Measurements from ENCODE around the gene TPRKB. TPM values are rescaled to one million over a fixed set of nuclear protein-coding genes. Genes with fewer than 3 reads are reported as not detected.
"Not testable (repeated sequence)": the region's sequence is repeated elsewhere in the genome, so short reads cannot be mapped to it uniquely, and the experiment has no call there.

Gene TPRKB
- total RNA-seq, 2 donors from 2014 or later: 30.1 to 30.3 TPM

DNA sequence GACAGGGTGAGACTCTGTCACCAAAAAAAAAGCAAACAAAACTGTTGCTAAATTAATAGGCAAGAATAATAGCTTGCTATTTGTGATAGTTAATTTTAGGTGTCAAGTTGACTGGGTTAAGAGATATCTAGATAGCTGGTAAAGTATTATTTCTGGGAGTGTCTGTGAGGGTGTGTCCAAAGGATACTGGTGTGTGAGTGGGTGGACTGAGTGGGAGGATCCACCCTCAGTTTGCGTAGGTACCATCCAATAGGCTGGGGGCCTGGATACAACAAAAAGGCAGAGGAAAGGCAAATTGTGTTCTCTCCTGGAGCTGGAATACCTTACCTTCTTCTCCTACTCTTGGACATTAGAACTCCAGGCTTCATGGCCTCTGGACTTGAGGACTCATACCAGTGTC, 27.8 kb upstream of the TPRKB start:
- H3K27ac Mint-ChIP-seq: no peak overlapping the region

GRCh38 chr2:73762571-73762970, 25.4 kb upstream of the TPRKB start:
- H3K27me3 Mint-ChIP-seq (ENCODE audit: low read depth): no peaks in the 10 kb centered on the region
- H3K4me1 Mint-ChIP-seq (ENCODE audit: low read depth): no peaks in the 10 kb centered on the region
- H3K27ac Mint-ChIP-seq: no peak overlapping the region
- DNase-seq (no peak), ATAC-seq (replicated peaks in 1 of 2) (no peak)
- H3K4me3 Mint-ChIP-seq: no peak overlapping the region
- H3K36me3 Mint-ChIP-seq (ENCODE audit: insufficient read depth in 2 of 2): peaks cover 6 to 21% of the 10 kb centered on the region in 2 donors
- no peaks in the 10 kb centered on the region for H3K9me3 Mint-ChIP-seq

More for the DNA sequence above, 27.8 kb upstream of the TPRKB start:
- H3K4me1 Mint-ChIP-seq (ENCODE audit: low read depth): no peaks in the 10 kb centered on the region
- peaks cover 8 to 33% of the 10 kb centered on the region in 2 donors for H3K36me3 Mint-ChIP-seq (ENCODE audit: insufficient read depth in 2 of 2)
- H3K4me3 Mint-ChIP-seq: no peak overlapping the region
- ATAC-seq (replicated peaks in 1 of 2): no peak
- DNase-seq: no peak
- H3K9me3 Mint-ChIP-seq: no peaks in the 10 kb centered on the region
- H3K27me3 Mint-ChIP-seq (ENCODE audit: low read depth): no peaks in the 10 kb centered on the region

DNA sequence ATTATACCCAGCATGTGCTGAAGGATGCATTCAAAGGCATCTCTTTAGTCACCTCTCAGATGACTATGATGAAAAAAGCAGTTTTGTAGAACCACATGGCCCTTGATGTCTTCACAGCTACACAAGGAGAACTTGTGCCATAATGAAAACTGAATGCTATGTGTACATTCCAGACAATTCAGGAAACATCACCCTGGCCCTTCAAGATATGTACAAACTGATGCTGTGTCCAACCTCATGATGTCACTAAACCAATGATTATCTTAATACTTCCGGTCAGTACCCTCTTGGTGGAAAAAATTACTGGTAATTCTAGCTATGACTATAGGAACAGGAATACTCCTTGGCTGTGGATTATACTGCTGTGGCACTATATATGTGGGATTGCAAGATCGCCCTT, 22.8 kb upstream of the TPRKB start:
- H3K4me1 Mint-ChIP-seq (ENCODE audit: low read depth): no peaks in the 10 kb centered on the region
- no peak overlapping the region for H3K27ac Mint-ChIP-seq
- no peak for ATAC-seq (replicated peaks in 1 of 2)
- no peaks in the 10 kb centered on the region for H3K9me3 Mint-ChIP-seq
- DNase-seq: no peak
- no peak overlapping the region for H3K4me3 Mint-ChIP-seq
- H3K27me3 Mint-ChIP-seq (ENCODE audit: low read depth): no peaks in the 10 kb centered on the region
- peaks cover 0 to 4% of the 10 kb centered on the region in 2 donors for H3K36me3 Mint-ChIP-seq (ENCODE audit: insufficient read depth in 2 of 2)

DNA sequence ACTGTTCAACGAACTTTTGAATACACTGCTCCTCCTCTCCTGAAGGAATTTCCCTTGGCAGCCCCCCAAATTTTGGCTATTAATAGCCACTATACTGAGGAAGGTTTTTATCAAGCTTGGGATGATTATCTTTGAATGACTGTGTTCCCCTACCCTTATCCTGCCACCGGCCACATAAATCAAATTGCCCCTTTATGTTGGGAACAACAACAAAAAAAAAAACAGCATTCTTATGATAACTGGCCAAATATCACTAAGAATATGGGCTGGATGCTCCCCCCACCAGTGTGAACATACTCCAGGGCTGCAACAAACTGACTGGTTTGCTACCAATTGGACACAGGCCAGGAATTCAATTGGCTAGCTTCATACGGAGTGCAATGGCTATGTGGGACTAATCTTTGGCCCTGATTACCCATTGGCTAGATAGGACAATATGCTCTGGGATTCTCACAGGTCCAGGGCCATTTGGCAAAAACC, 22.2 kb upstream of the TPRKB start:
- no peak overlapping the region for H3K4me3 Mint-ChIP-seq
- DNase-seq (no peak), ATAC-seq (replicated peaks in 1 of 2) (no peak)
- H3K36me3 Mint-ChIP-seq (ENCODE audit: insufficient read depth in 2 of 2): peaks cover 0 to 6% of the 10 kb centered on the region in 2 donors
- H3K4me1 Mint-ChIP-seq (ENCODE audit: low read depth): peaks cover 5% of the 10 kb centered on the region
- H3K9me3 Mint-ChIP-seq: no peaks in the 10 kb centered on the region
- no peaks in the 10 kb centered on the region for H3K27me3 Mint-ChIP-seq (ENCODE audit: low read depth)
- H3K27ac Mint-ChIP-seq: peak overlapping the region; percentile 27

GRCh38 chr2:73754332-73754731, 17.2 kb upstream of the TPRKB start:
- not testable (repeated sequence) for H3K27ac Mint-ChIP-seq; H3K4me1 Mint-ChIP-seq (ENCODE audit: low read depth); ATAC-seq (replicated peaks in 1 of 2); DNase-seq; H3K9me3 Mint-ChIP-seq; H3K27me3 Mint-ChIP-seq (ENCODE audit: low read depth); H3K4me3 Mint-ChIP-seq
- H3K36me3 Mint-ChIP-seq (ENCODE audit: insufficient read depth in 2 of 2): peaks cover 1 to 12% of the 10 kb centered on the region in 2 donors

- H3K27ac Mint-ChIP-seq: no peak overlapping the region
- no peak overlapping the region for H3K4me3 Mint-ChIP-seq
- H3K9me3 Mint-ChIP-seq: no peaks in the 10 kb centered on the region
- H3K27me3 Mint-ChIP-seq (ENCODE audit: low read depth): no peaks in the 10 kb centered on the region
- H3K36me3 Mint-ChIP-seq (ENCODE audit: insufficient read depth in 2 of 2): peaks cover 14 to 25% of the 10 kb centered on the region in 2 donors
- ATAC-seq (replicated peaks in 1 of 2) (no peak), DNase-seq (no peak)
- H3K4me1 Mint-ChIP-seq (ENCODE audit: low read depth): peaks cover 21% of the 10 kb centered on the region
Measured at GRCh38 chr2:73749314-73749713, 12.2 kb upstream of the TPRKB start.

GRCh38 chr2:73746877-73747208, 9.7 kb upstream of the TPRKB start:
- Mint-ChIP-seq H3K4me3 (no peak overlapping the region), H3K4me1 (ENCODE audit: low read depth) (peaks cover 21% of the 10 kb centered on the region), H3K36me3 (ENCODE audit: insufficient read depth in 2 of 2) (peaks cover 14 to 22% of the 10 kb centered on the region in 2 donors), H3K27me3 (ENCODE audit: low read depth) (no peaks in the 10 kb centered on the region), H3K9me3 (no peaks in the 10 kb centered on the region), H3K27ac (peak overlapping the region; percentile 5)
- no peak for ATAC-seq (replicated peaks in 1 of 2)
- no peak for DNase-seq

DNA sequence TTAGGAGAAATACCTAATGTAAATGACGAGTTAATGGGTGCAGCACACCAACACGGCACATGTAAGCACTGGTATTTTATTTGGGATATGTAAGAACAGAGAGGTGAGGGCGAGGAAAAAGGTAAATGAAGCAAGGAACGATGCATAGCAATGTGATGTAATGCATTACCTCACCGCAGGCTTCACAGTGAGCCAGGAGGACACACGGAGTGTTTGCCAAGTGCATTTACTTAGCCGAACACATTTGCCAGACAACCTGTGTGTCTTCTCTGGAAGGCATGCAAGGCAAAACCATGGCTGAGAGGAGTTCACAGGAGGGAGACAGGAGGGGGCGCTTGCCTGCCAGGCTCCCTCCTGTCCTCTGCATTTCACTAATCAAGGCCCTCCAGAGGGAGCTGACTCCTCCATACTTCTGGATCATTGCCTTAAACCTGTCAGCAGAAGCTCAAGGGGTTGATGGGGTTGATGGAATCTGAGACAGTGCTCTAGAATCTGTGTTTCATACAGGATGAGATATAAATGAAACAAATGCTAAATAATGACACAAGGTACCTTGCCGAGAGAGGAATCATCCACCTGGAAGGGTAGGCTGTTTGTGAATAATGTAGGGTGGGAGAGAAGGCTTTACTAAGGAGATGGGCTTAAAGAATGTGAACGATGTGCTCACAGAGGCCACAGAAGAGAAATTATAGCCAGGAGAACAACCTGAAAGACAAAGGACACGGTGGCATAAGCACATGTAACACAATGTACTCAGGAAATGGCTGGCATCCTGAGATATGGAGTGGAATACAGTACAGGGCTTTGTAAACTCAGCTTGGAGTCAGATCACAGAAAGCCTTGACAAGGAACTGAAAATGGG, 9.1 kb upstream of the TPRKB start:
- H3K27ac Mint-ChIP-seq: no peak overlapping the region
- DNase-seq: no peak
- no peak for ATAC-seq (replicated peaks in 1 of 2)
- H3K4me1 Mint-ChIP-seq (ENCODE audit: low read depth): peaks cover 21% of the 10 kb centered on the region
- no peaks in the 10 kb centered on the region for H3K9me3 Mint-ChIP-seq
- H3K36me3 Mint-ChIP-seq (ENCODE audit: insufficient read depth in 2 of 2): peaks cover 13 to 25% of the 10 kb centered on the region in 2 donors
- no peaks in the 10 kb centered on the region for H3K27me3 Mint-ChIP-seq (ENCODE audit: low read depth)
- no peak overlapping the region for H3K4me3 Mint-ChIP-seq

DNA sequence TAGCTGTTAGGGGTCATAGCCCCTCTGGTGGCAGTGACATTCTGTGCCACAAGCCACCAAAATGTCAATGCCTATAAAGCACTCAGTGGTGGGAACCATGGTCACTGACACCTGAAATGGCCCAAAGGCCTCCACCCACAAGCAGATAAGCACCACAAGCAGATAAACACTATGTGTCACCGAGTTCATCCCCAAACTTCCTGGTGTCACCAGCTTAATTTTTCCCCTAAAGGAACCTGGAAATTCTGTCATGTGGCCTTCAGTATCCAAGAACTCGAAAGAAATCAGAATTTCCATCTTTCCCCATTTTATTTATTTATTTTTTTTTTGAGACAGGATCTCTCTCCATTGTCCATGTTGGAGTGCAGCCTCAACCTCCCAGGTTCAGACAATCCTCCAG, 3.6 kb upstream of the TPRKB start:
- Mint-ChIP-seq H3K4me3 (no peak overlapping the region), H3K27ac (no peak overlapping the region), H3K9me3 (peaks cover 4 to 5% of the 10 kb centered on the region in 2 donors), H3K36me3 (ENCODE audit: insufficient read depth in 2 of 2) (peaks cover 12 to 22% of the 10 kb centered on the region in 2 donors), H3K27me3 (ENCODE audit: low read depth) (no peaks in the 10 kb centered on the region), H3K4me1 (ENCODE audit: low read depth) (peaks cover 20% of the 10 kb centered on the region)
- DNase-seq (no peak), ATAC-seq (replicated peaks in 1 of 2) (no peak)

DNA sequence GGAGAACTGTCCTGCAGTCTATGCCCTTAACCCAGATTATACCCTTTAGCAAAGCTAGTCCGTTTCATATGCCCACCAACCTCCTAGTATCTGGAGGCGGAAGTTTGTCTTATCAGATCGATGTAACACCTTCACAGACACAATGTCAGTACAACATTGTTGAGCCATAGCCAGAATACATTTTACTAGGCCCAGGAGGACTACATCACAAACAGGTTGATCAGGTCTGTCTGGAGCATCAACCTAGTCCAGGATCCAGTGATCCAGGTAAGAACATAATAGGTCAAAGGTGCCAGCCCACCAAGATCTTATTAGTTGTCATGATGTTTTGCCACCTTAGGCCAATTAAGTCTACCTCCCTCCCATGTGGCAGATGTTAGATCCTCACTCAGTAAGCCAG, 2.0 kb upstream of the TPRKB start:
- H3K27ac Mint-ChIP-seq: no peak overlapping the region
- no peak overlapping the region for H3K4me3 Mint-ChIP-seq
- no peaks in the 10 kb centered on the region for H3K27me3 Mint-ChIP-seq (ENCODE audit: low read depth)
- DNase-seq (no peak), ATAC-seq (replicated peaks in 1 of 2) (no peak)
- peaks cover 20% of the 10 kb centered on the region for H3K4me1 Mint-ChIP-seq (ENCODE audit: low read depth)
- peaks cover 9 to 21% of the 10 kb centered on the region in 2 donors for H3K36me3 Mint-ChIP-seq (ENCODE audit: insufficient read depth in 2 of 2)
- H3K9me3 Mint-ChIP-seq: peaks cover 4 to 5% of the 10 kb centered on the region in 2 donors

GRCh38 chr2:73736378-73736777, 767 bp downstream of the TPRKB start:
- no peak for ATAC-seq (replicated peaks in 1 of 2)
- no peak for DNase-seq
- Mint-ChIP-seq H3K27me3 (ENCODE audit: low read depth) (no peaks in the 10 kb centered on the region), H3K36me3 (ENCODE audit: insufficient read depth in 2 of 2) (peaks cover 11 to 26% of the 10 kb centered on the region in 2 donors), H3K9me3 (peaks cover 4 to 5% of the 10 kb centered on the region in 2 donors), H3K4me1 (ENCODE audit: low read depth) (peaks cover 20% of the 10 kb centered on the region), H3K4me3 (peak overlapping the region; percentile 97 to 98), H3K27ac (peak overlapping the region; percentile 85)

GRCh38 chr2:73730810-73731209, 6.3 kb downstream of the TPRKB start:
- Mint-ChIP-seq H3K36me3 (ENCODE audit: insufficient read depth in 2 of 2) (peaks cover 5 to 23% of the 10 kb centered on the region in 2 donors), H3K4me3 (no peak overlapping the region), H3K9me3 (no peaks in the 10 kb centered on the region), H3K27me3 (ENCODE audit: low read depth) (no peaks in the 10 kb centered on the region), H3K4me1 (ENCODE audit: low read depth) (no peaks in the 10 kb centered on the region), H3K27ac (no peak overlapping the region)
- no peak for ATAC-seq (replicated peaks in 1 of 2)
- DNase-seq: no peak

- Mint-ChIP-seq H3K27ac (no peak overlapping the region), H3K4me3 (no peak overlapping the region), H3K4me1 (ENCODE audit: low read depth) (no peaks in the 10 kb centered on the region), H3K36me3 (ENCODE audit: insufficient read depth in 2 of 2) (peaks cover 5 to 21% of the 10 kb centered on the region in 2 donors), H3K27me3 (ENCODE audit: low read depth) (no peaks in the 10 kb centered on the region), H3K9me3 (no peaks in the 10 kb centered on the region)
- ATAC-seq (replicated peaks in 1 of 2): no peak
- DNase-seq: no peak
Measured at GRCh38 chr2:73728711-73729110, 8.4 kb downstream of the TPRKB start.

- no peak for DNase-seq
- ATAC-seq (replicated peaks in 1 of 2): no peak
- peaks cover 2 to 19% of the 10 kb centered on the region in 2 donors for H3K36me3 Mint-ChIP-seq (ENCODE audit: insufficient read depth in 2 of 2)
- H3K9me3 Mint-ChIP-seq: no peaks in the 10 kb centered on the region
- no peaks in the 10 kb centered on the region for H3K27me3 Mint-ChIP-seq (ENCODE audit: low read depth)
- H3K4me3 Mint-ChIP-seq: no peak overlapping the region
- no peaks in the 10 kb centered on the region for H3K4me1 Mint-ChIP-seq (ENCODE audit: low read depth)
- no peak overlapping the region for H3K27ac Mint-ChIP-seq
Measured at GRCh38 chr2:73728043-73728442, 9.1 kb downstream of the TPRKB start.
